Right lobe of liver (tissue), 6 donors: ENCODE data around the gene CUBN. TPM values are rescaled to one million over a fixed set of nuclear protein-coding genes. Genes with fewer than 3 reads are reported as not detected.
A peak's percentile ranks its signal among the peaks of the same experiment; 100 is the strongest.

Experiments used
- ATAC-seq, 4 donors: fragments of 200-7000 bp; cut with Tn5 transposase; one replicate each; pipeline ENCODE4 v1.9.1; 2020; ENCODE audit warnings: mild to moderate bottlenecking in 4 of 4, moderate library complexity in 4 of 4
- DNase-seq, 3 donors: peaks; one replicate each; pipeline ENCODE4 v3.0.0-alpha.2; 2020
- H3K27ac ChIP-seq, 3 donors: fragments of 200-600 bp; one replicate each; pipeline ENCODE4 v1.8.0; 2022
- H3K27me3 ChIP-seq, 2 donors: fragments of 200-600 bp; one replicate each; pipeline ENCODE4 v1.8.0; 2022
- H3K36me3 ChIP-seq, 4 donors: fragments of 200-600 bp; sonication (generic) in 1 of 4; one replicate each; pipeline versions ENCODE4 v1.5.1 to v1.8.0; 2017 to 2022; ENCODE audit warnings: control low read depth in 1 of 4
- H3K4me1 ChIP-seq, 4 donors: fragments of 200-600 bp; sonication (generic) in 1 of 4; one replicate each; pipeline versions ENCODE4 v1.5.1 to v1.8.0; 2017 to 2022; ENCODE audit warnings: control low read depth in 1 of 4
- H3K4me3 ChIP-seq, 3 donors: fragments of 200-600 bp; one replicate each; pipeline ENCODE4 v1.8.0; 2022
- H3K9me3 ChIP-seq, 4 donors: fragments of 200-600 bp; sonication (generic) in 1 of 4; one replicate each; pipeline versions ENCODE4 v1.5.1 to v1.8.0; 2017 to 2022; ENCODE audit warnings: control low read depth in 1 of 4
- CTCF ChIP-seq, 4 donors: fragments of 200-600 bp in 3 of 4; fragments of 450-650 bp in 1 of 4; IDR thresholded peaks; one replicate each; pipeline versions ENCODE4 v1.5.1 to v1.8.0; 2016 to 2022; ENCODE audit warnings: antibody characterized with exemption in 4 of 4, mild to moderate bottlenecking in 2 of 4
- POLR2A ChIP-seq: fragments of 450-650 bp; IDR thresholded peaks from one replicate; pipeline ENCODE4 v1.6.1; 2017; ENCODE audit warnings: antibody characterized with exemption, mild to moderate bottlenecking
- WGBS: methylation state at CpG from one replicate; pipeline ENCODE4 v1.1.6; 2018; ENCODE audit warnings: low coverage, low lambda C conversion rate; ENCODE audit not compliant: insufficient coverage; ENCODE audit errors: missing lambda C conversion rate; 5-methylcytosine and 5-hydroxymethylcytosine counted together
- intact Hi-C, 2 donors: fragments of 100-400 bp; cut with DNase I; formaldehyde crosslinking; loops; one replicate each; pipeline versions ENCODE4 v1.11.2 to v1.14.1; 2022
- total RNA-seq, 6 experiments: library from RNA; depleted of rRNA in 2 of 6; stranded (reverse); fragments of >200 nt in 2 of 6; fragmentation: NEBNext Ultra II Directional in 3 of 6; extraction: Animal tissue kit (Norgen Biotek cat#: 25700) in 3 of 6; gene quantifications; one replicate each; pipeline versions ENCODE4 v1.1.0 to v1.2.4, GENCODE V29; 2016 to 2023
- donor health status: DM: no; HTN: yes; CAD: no.
- donor health status: DM: no; HTN: no; CAD: no.
- donor health status: DM: no; HTN: no; CAD: no.
- donor health status: DM: no; HTN: yes; CAD: no.
- donor health status: DM: no; HTN: yes; CAD: no.

The CUBN gene
- total RNA-seq, 6 experiments from 2014 or later: 0.07 to 0.74 (median 0.27) TPM

- H3K4me1 ChIP-seq: no peaks in the 10 kb centered on the region
- WGBS: 78% methylated on average over 3 of the region's 3 CpGs
- no peak overlapping the region for H3K27ac ChIP-seq
- intact Hi-C loops: no loop called here
- no peaks in the 10 kb centered on the region for H3K27me3 ChIP-seq
- DNase-seq: no peak
- no peak for TF ChIP-seq CTCF (IDR thresholded peaks at IDR 0.05)
- no peak for TF ChIP-seq POLR2A
- no peak for ATAC-seq
- H3K9me3 ChIP-seq: no peaks in the 10 kb centered on the region
- no peaks in the 10 kb centered on the region for H3K36me3 ChIP-seq
- H3K4me3 ChIP-seq: no peak overlapping the region
Observed at GRCh38 chr10:16984242-16984641, 145.4 kb downstream of the CUBN start.

DNA sequence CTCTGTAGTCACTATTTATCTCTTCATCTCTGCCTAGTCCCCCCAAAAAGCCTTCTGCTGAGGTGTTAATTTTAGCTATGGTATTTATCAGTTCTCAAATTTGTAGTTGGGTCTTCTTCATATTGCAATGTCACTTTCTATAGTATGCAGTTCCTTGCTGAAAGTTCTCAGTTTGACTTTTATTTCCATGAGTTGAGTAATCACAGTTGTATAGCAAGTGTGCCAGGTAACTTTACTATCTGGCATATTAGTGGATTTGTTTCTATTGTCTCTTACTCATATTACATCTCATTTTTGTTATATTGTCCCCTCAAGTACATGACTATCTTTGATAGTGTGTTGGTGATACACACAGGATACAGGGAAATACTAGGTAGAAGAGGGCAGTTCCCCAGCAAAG, 152.8 kb downstream of the CUBN start:
- no peak overlapping the region for H3K4me3 ChIP-seq
- no peak for ATAC-seq
- intact Hi-C loops: no loop called here
- no peaks in the 10 kb centered on the region for H3K27me3 ChIP-seq
- TF ChIP-seq CTCF (IDR thresholded peaks at IDR 0.05): no peak
- no peak for TF ChIP-seq POLR2A
- no peaks in the 10 kb centered on the region for H3K9me3 ChIP-seq
- no peaks in the 10 kb centered on the region for H3K4me1 ChIP-seq
- no peak overlapping the region for H3K27ac ChIP-seq
- H3K36me3 ChIP-seq: no peaks in the 10 kb centered on the region
- DNase-seq: no peak

DNA sequence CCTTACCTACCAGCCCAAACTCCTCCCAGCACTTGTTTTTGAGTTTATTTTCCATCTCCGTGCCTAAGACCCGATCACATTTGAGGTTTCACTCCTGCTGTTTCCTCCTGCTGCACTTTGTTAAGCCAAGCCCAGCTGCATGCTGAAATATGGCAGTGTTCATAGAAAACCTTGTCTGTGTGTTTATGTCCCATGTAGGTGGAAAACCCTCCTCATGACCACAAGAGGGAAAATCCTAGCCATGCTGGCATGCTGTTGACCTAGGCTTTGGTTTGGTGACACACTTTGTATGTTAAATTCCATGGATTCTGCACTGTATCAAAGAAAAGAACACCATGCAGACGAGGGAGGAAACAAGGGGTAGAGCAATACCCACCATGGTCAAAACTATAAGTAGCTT, 154.4 kb downstream of the CUBN start:
- Histone ChIP-seq H3K4me1 (no peaks in the 10 kb centered on the region), H3K36me3 (no peaks in the 10 kb centered on the region), H3K27me3 (no peaks in the 10 kb centered on the region), H3K4me3 (no peak overlapping the region), H3K9me3 (no peaks in the 10 kb centered on the region), H3K27ac (no peak overlapping the region)
- DNase-seq (no peak), ATAC-seq (no peak)
- 57% methylated on average over 3 of the region's 3 CpGs for WGBS
- TF ChIP-seq POLR2A (no peak), CTCF (IDR thresholded peaks at IDR 0.05) (no peak)
- intact Hi-C loops: no loop called here

- H3K9me3 ChIP-seq: no peaks in the 10 kb centered on the region
- WGBS: 27% methylated on average over 8 of the region's 8 CpGs
- H3K27ac ChIP-seq: no peak overlapping the region
- H3K4me1 ChIP-seq: no peaks in the 10 kb centered on the region
- H3K4me3 ChIP-seq: no peak overlapping the region
- ATAC-seq (peak; percentile 36 to 72 (median 50)), DNase-seq (no peak)
- intact Hi-C loops: no loop called here
- no peaks in the 10 kb centered on the region for H3K36me3 ChIP-seq
- TF ChIP-seq CTCF (IDR thresholded peaks at IDR 0.05) (no peak), POLR2A (no peak)
- no peaks in the 10 kb centered on the region for H3K27me3 ChIP-seq
Observed at GRCh38 chr10:16968416-16969041, 161.1 kb downstream of the CUBN start.
